K562 (cell line): Measurements from ENCODE around the gene CCDC33. TPM values are rescaled to one million over a fixed set of nuclear protein-coding genes. Genes with fewer than 3 reads are reported as not detected.

Experiments
- ATAC-seq: fragments of 200-7000 bp; cut with Tn5 transposase; 3 replicates; pipeline ENCODE4 v1.9.1; 2020; ENCODE audit warnings: moderate library complexity
- BruUV-seq: library from RNA; stranded (reverse); fragments of 400-500 nt; replicated peaks from 2 replicates; lab custom pipeline; 2021; lab: Mats Ljungman, UMichigan
- CTCF ChIA-PET: fragments of 300-600 bp; formaldehyde crosslinking; extraction: SDS; loops from one replicate; lab custom pipeline; 2021; ENCODE audit warnings: low intra/inter-chr PET ratio; lab: Yijun Ruan, JAX
- POLR2A ChIA-PET: fragments of 300-600, 350-650 bp; sonication (Branson Sonifier 250); formaldehyde crosslinking; extraction: SDS; loops from one replicate; lab custom pipeline; 2021; ENCODE audit warnings: antibody characterized with exemption, inconsistent platforms; lab: Yijun Ruan, JAX
- DNase-seq, 4 experiments: peaks; one replicate each; pipeline versions ENCODE4 v3.0.0 to v3.0.0-alpha.2; 2011 to 2018; ENCODE audit warnings: low spot score in 3 of 4, mixed read lengths in 3 of 4; ENCODE audit errors: extremely low read depth in 1 of 4
- FAIRE-seq: peaks from 2 replicates; lab custom pipeline; 2011; peaks lifted over from hg19 to GRCh38; lab: Jason Lieb, UNC
- H2AFZ ChIP-seq: 2 replicates; pipeline ENCODE4 v1.6.0; 2011; ENCODE audit warnings: low read depth, low read length, control low read depth, inconsistent platforms
- H3K27ac ChIP-seq: fragments of 200-600 bp; 3 replicates; pipeline ENCODE4 v1.8.0; 2011; ENCODE audit warnings: low read depth, mild to moderate bottlenecking, control low read depth, inconsistent platforms, low read length, moderate library complexity, mixed read lengths; ENCODE audit errors: extremely low read depth
- H3K27me3 ChIP-seq, 2 experiments: fragments of 300-600 bp in 1 of 2; 2 replicates in 1 of 2; 3 replicates in 1 of 2; pipeline versions ENCODE4 v1.6.0 to v1.8.0; 2011; ENCODE audit warnings: inconsistent platforms in 2 of 2, low read length in 2 of 2, mild to moderate bottlenecking in 1 of 2, mixed read lengths in 1 of 2, moderate library complexity in 1 of 2; ENCODE audit not compliant: control insufficient read depth in 2 of 2, insufficient read depth in 2 of 2
- H3K36me3 ChIP-seq: fragments of 300-600 bp; 3 replicates; pipeline ENCODE4 v1.8.0; 2011; ENCODE audit warnings: mild to moderate bottlenecking, low read length, inconsistent platforms; ENCODE audit not compliant: control insufficient read depth, insufficient read depth
- H3K4me1 ChIP-seq, 2 experiments: fragments of 200-600 bp in 1 of 2; replicated peaks in 1 of 2; 2 replicates in 1 of 2; 3 replicates in 1 of 2; pipeline versions ENCODE4 v1.5.1 to v1.8.0; 2011; ENCODE audit warnings: inconsistent platforms in 2 of 2, low read length in 2 of 2, mild to moderate bottlenecking in 1 of 2, mixed read lengths in 1 of 2, moderate library complexity in 1 of 2; ENCODE audit not compliant: control insufficient read depth in 2 of 2, insufficient read depth in 2 of 2
- H3K4me2 ChIP-seq: 2 replicates; pipeline ENCODE4 v1.6.1; 2011; ENCODE audit warnings: low read length, control low read depth, inconsistent platforms, mixed read lengths; ENCODE audit not compliant: insufficient read depth
- H3K4me3 ChIP-seq: fragments of 200-600 bp; sonication (generic), shearing (Covaris generic); 2 replicates; pipeline ENCODE4 v1.5.1; 2016; ENCODE audit warnings: control low read depth, inconsistent platforms
- H3K79me2 ChIP-seq: fragments of 200-600 bp; 3 replicates; pipeline ENCODE4 v1.8.0; 2011; ENCODE audit warnings: low read length, inconsistent platforms; ENCODE audit not compliant: control insufficient read depth, insufficient read depth
- H3K9ac ChIP-seq, 2 experiments: 2 replicates each; pipeline versions ENCODE4 v1.6.0 to v1.6.1; 2011; ENCODE audit warnings: low read depth in 2 of 2, low read length in 2 of 2, control low read depth in 1 of 2, inconsistent platforms in 1 of 2, mild to moderate bottlenecking in 1 of 2, mixed read lengths in 1 of 2; ENCODE audit not compliant: insufficient read depth in 1 of 2
- H3K9me1 ChIP-seq: one replicate; pipeline ENCODE4 v1.6.0; 2011; ENCODE audit warnings: inconsistent platforms, mild to moderate bottlenecking, low read length, moderate library complexity; ENCODE audit not compliant: control insufficient read depth, insufficient read depth
- H3K9me3 ChIP-seq: replicated peaks from 2 replicates; pipeline ENCODE4 v1.5.1; 2011; ENCODE audit warnings: low read depth, low read length, inconsistent platforms; ENCODE audit not compliant: control insufficient read depth, insufficient read depth
- H4K20me1 ChIP-seq: replicated peaks from 2 replicates; pipeline ENCODE4 v1.6.1; 2011; ENCODE audit warnings: low read length, inconsistent platforms, mixed read lengths; ENCODE audit not compliant: control insufficient read depth, insufficient read depth
- ARNT ChIP-seq, 2 experiments: fragments of 450-650 bp; IDR thresholded peaks; 2 replicates each; pipeline ENCODE4 v1.6.1; 2016; ENCODE audit warnings: mild to moderate bottlenecking in 1 of 2
- CHD4 ChIP-seq: fragments of 200-600 bp; sonication (generic); IDR thresholded peaks from 3 replicates; pipeline ENCODE4 v1.6.1; 2012; ENCODE audit warnings: low read depth, mild to moderate bottlenecking, mixed read lengths, low read length, inconsistent platforms; ENCODE audit not compliant: insufficient read depth, insufficient replicate concordance, poor library complexity, severe bottlenecking
- DDX20 ChIP-seq: fragments of 450-650 bp; IDR thresholded peaks from 2 replicates; pipeline ENCODE4 v1.6.1; 2016; ENCODE audit warnings: missing genetic modification characterization, low read depth, mild to moderate bottlenecking, missing compliant biosample characterization, moderate library complexity
- HMBOX1 ChIP-seq: sonication (generic); IDR thresholded peaks from 2 replicates; pipeline ENCODE4 v1.6.1; 2016
- KLF16 ChIP-seq: IDR thresholded peaks from 2 replicates; pipeline ENCODE4 v1.6.1; 2016; ENCODE audit warnings: antibody characterized with exemption
- PATZ1 ChIP-seq: fragments of 250-450 bp; sonication (Bioruptor Pico); IDR thresholded peaks from 2 replicates; pipeline ENCODE4 v1.5.0; 2020; ENCODE audit warnings: mild to moderate bottlenecking, borderline replicate concordance
- RBFOX2 ChIP-seq: fragments of 200-400 bp; formaldehyde crosslinking; IDR thresholded peaks from 2 replicates; pipeline ENCODE4 v1.6.1; 2017; ENCODE audit warnings: low read depth, mild to moderate bottlenecking, low read length, moderate library complexity
- SMC3 ChIP-seq: conservative IDR thresholded peaks from 2 replicates; pipeline ENCODE4 v1.6.1; 2011; ENCODE audit warnings: low read depth, low read length, improper control_type of control experiment; ENCODE audit not compliant: insufficient read depth
- TRIM28 ChIP-seq: fragments of 450-650 bp; IDR thresholded peaks from 2 replicates; pipeline ENCODE4 v1.6.1; 2017
- ZFP1 ChIP-seq: fragments of 450-650 bp; formaldehyde crosslinking; IDR thresholded peaks from 2 replicates; pipeline ENCODE4 v1.4.0; 2020; ENCODE audit warnings: mild to moderate bottlenecking, mixed read lengths
- ZFP30 ChIP-seq: fragments of 250-450 bp; sonication (Bioruptor Pico); IDR thresholded peaks from 2 replicates; pipeline ENCODE4 v1.8.0; 2022; ENCODE audit warnings: moderate library complexity, mild to moderate bottlenecking, inconsistent platforms, borderline replicate concordance
- ZNF436 ChIP-seq: fragments of 250-450, 450-650 bp; sonication (Bioruptor Pico); formaldehyde crosslinking; IDR thresholded peaks from 2 replicates; pipeline ENCODE4 v1.7.0; 2020; ENCODE audit warnings: mild to moderate bottlenecking
- WGBS: fragments of 100-300 bp; shearing (Covaris generic); methylation state at CpG from one replicate; pipeline ENCODE4 v1.1.6; 2016; ENCODE audit warnings: low coverage, mixed read lengths; ENCODE audit not compliant: insufficient coverage; ENCODE audit errors: missing lambda C conversion rate; 5-methylcytosine and 5-hydroxymethylcytosine counted together
- in situ Hi-C: fragments of 300-500 bp; cut with MboI; formaldehyde crosslinking; loops from 4 replicates; pipeline ENCODE4 v1.15.0; 2018; ENCODE audit warnings: inconsistent platforms, mixed read lengths
- intact Hi-C: fragments of 100-400 bp; cut with micrococcal nuclease; formaldehyde crosslinking; loops from 2 replicates; pipeline ENCODE4 v1.14.2; 2022
- polyA plus RNA-seq, 8 experiments: library from polyadenylated mRNA; depleted of rRNA in 4 of 8; stranded (reverse) in 5 of 8; unstranded in 3 of 8; fragments of >200 nt; fragmentation: Nextera tagmentation in 2 of 8; fragmentation: Illumina TruSeq in 1 of 8; extraction: Ambion mirVana in 2 of 8; extraction: Trizol in 1 of 8; gene quantifications; 2 replicates each; pipeline versions ENCODE4 v1.2.1 to v1.2.3, GENCODE V29; 2011 to 2014; ENCODE audit warnings: inconsistent platforms in 1 of 8, missing spikeins in 1 of 8
- total RNA-seq, 7 experiments: library from RNA; depleted of rRNA in 6 of 7; stranded (reverse); fragments of >200 nt in 6 of 7; fragmentation: Illumina TruSeq in 2 of 7; extraction: Trizol in 2 of 7; gene quantifications; 2 replicates each; pipeline versions ENCODE4 v1.2.1 to v1.2.3, GENCODE V29; 2011 to 2021; ENCODE audit warnings: low replicate concordance in 1 of 7
- TF ChIP-seq, protein P1 (sequence below): IDR thresholded peaks from 2 replicates; pipeline ENCODE4 v1.6.1; 2014; ENCODE audit warnings: antibody characterized with exemption

Gene CCDC33
- total and polyA plus RNA-seq, 9 of the 15 experiments (the other 6 are each of a cell fraction or from before 2014, with no cell fraction given), result 0.08 to 1.1 (median 0.15) TPM; not detected in 4

DNA sequence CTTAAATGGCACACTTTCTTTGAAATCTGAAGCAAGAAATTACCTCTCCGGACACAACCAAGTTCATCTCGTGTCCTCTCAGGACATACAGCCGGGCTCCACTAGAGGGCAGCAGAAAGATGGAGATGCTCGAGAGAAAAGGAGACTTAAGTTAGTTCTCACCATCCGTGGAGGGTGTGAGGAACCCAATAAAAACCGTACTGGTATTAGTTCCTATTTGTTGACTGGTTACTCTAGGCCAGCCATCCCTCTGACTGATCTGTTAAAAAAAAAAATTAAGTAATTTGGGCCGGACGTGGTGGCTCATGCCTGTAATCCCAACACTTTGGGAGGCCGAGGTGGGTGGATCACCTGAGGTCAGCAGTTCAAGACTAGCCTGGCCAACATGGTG, 139.2 kb downstream of the CCDC33 start:
- peaks cover 9% of the 10 kb centered on the region in 2 experiments; a peak in 3 of 5 replicates for H3K27me3 ChIP-seq
- H3K4me2 ChIP-seq, result peak overlapping the region; percentile 72
- in situ Hi-C loops (loop anchor here (5.0 kb wide), 1 partner anchor 392 kb away; no protein-coding TSS in a partner anchor), intact Hi-C loops (loop anchor here (1.0 to 10.0 kb wide), 4 partner anchors 116 to 580 kb away; partner anchors contain the start of gene RPP25)
- H3K27ac ChIP-seq, result no peak overlapping the region
- peak; percentile 93 for FAIRE-seq
- H3K4me1 ChIP-seq, result peaks cover 11 to 16% of the 10 kb centered on the region in 2 experiments; a peak in 4 of 5 replicates
- ChIA-PET POLR2A (interaction anchor here (0.7 kb wide), 1 partner anchor 282 kb away, joined by 3 read pairs; no protein-coding TSS in a partner anchor), CTCF (interaction anchor here (0.5 to 3.4 kb wide), 6 partner anchors 8 to 393 kb away, joined by 4 to 32 read pairs (median 29); no protein-coding TSS in a partner anchor)
- no peak overlapping the region for H3K4me3 ChIP-seq
- no peaks in the 10 kb centered on the region for H3K9me3 ChIP-seq
- H4K20me1 ChIP-seq, result 0 out of 2 replicates have a peak, but pooled peaks cover 3% of the 10 kb centered on the region
- peak overlapping the region; percentile 54; the same call in 1 of the 2 replicates for H2AFZ ChIP-seq
- BruUV-seq, result no TSS peak
- no peak overlapping the region for H3K9ac ChIP-seq
- H3K36me3 ChIP-seq, result no peaks in the 10 kb centered on the region
- H3K79me2 ChIP-seq, result no peaks in the 10 kb centered on the region
- H3K9me1 ChIP-seq, result no peaks in the 10 kb centered on the region
- ATAC-seq, result peak; percentile 61
- 8% methylated on average over 9 of the region's 9 CpGs for WGBS
- peak; percentile 71 to 87 (median 72) for DNase-seq
- TF ChIP-seq ZNF436 (CRISPR knock-in tag) (no peak), PATZ1 (CRISPR knock-in tag) (no peak), SMC3 (peak; percentile 61), HMBOX1 (peak; percentile 30; the same call in 1 of the 2 replicates), ZFP1 (CRISPR knock-in tag) (no peak), ARNT (IDR thresholded peaks at IDR 0.05) (peak in 1 of 2 experiments; percentile 54; a peak in 1 of 4 replicates), DDX20 (tag) (no peak), TRIM28 (no peak), KLF16 (no peak), RBFOX2 (no peak), ZFP30 (CRISPR knock-in tag) (no peak), CHD4 (no peak)
- TF ChIP-seq, protein P1, sequence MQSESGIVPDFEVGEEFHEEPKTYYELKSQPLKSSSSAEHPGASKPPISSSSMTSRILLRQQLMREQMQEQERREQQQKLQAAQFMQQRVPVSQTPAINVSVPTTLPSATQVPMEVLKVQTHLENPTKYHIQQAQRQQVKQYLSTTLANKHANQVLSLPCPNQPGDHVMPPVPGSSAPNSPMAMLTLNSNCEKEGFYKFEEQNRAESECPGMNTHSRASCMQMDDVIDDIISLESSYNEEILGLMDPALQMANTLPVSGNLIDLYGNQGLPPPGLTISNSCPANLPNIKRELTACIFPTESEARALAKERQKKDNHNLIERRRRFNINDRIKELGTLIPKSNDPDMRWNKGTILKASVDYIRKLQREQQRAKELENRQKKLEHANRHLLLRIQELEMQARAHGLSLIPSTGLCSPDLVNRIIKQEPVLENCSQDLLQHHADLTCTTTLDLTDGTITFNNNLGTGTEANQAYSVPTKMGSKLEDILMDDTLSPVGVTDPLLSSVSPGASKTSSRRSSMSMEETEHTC, result no peak
